ENCODE results near the gene FAM227B. TPM values are rescaled to one million over a fixed set of nuclear protein-coding genes. Genes with fewer than 3 reads are reported as not detected.

The FAM227B gene
- total and polyA plus RNA-seq, 3 donors from 2014 or later = 19.0 to 36.4 (median 28.3) TPM

- no peaks in the 10 kb centered on the region for H3K27me3 ChIP-seq
- H3K4me3 ChIP-seq = no peak overlapping the region
- H3K27ac ChIP-seq = no peak overlapping the region
- H3K9me3 ChIP-seq = no peaks in the 10 kb centered on the region
- intact Hi-C loops (cut with DNase I; ENCODE audit: low total_unique reads) = no loop called here
- 81 to 89% methylated on average over 3 of the region's 3 CpGs for WGBS, 2 donors
- TF ChIP-seq POLR2A (IDR thresholded peaks at IDR 0.05) (no peak), CTCF (IDR thresholded peaks at IDR 0.05) (no peak)
- no peaks in the 10 kb centered on the region for H3K4me1 ChIP-seq
- H3K36me3 ChIP-seq (ENCODE audit: low read depth, missing control alignments) = no peaks in the 10 kb centered on the region
- no peak for DNase-seq
Measured at GRCh38 chr15:49507261-49507660, 113.4 kb downstream of the FAM227B start.

- Histone ChIP-seq H3K27ac (no peak overlapping the region), H3K36me3 (ENCODE audit: low read depth, missing control alignments) (no peaks in the 10 kb centered on the region), H3K9me3 (no peaks in the 10 kb centered on the region), H3K27me3 (no peaks in the 10 kb centered on the region), H3K4me1 (no peaks in the 10 kb centered on the region), H3K4me3 (no peak overlapping the region)
- TF ChIP-seq POLR2A (IDR thresholded peaks at IDR 0.05) (no peak), CTCF (IDR thresholded peaks at IDR 0.05) (no peak)
- no peak for DNase-seq
- WGBS, 2 donors = 38 to 60% methylated on average over 1 of the region's 1 CpG
- intact Hi-C loops (cut with DNase I; ENCODE audit: low total_unique reads) = no loop called here
Measured at GRCh38 chr15:49506341-49506740, 114.3 kb downstream of the FAM227B start.

GRCh38 chr15:49501586-49501985 lies 119.0 kb downstream of the FAM227B start:
- no peaks in the 10 kb centered on the region for H3K9me3 ChIP-seq
- H3K36me3 ChIP-seq (ENCODE audit: low read depth, missing control alignments) = no peaks in the 10 kb centered on the region
- no peak overlapping the region for H3K27ac ChIP-seq
- no peak overlapping the region for H3K4me3 ChIP-seq
- DNase-seq = no peak
- TF ChIP-seq CTCF (IDR thresholded peaks at IDR 0.05) (no peak), POLR2A (IDR thresholded peaks at IDR 0.05) (no peak)
- 92 to 94% methylated on average over 1 of the region's 1 CpG for WGBS, 2 donors
- intact Hi-C loops (cut with DNase I; ENCODE audit: low total_unique reads) = no loop called here
- H3K27me3 ChIP-seq = no peaks in the 10 kb centered on the region
- no peaks in the 10 kb centered on the region for H3K4me1 ChIP-seq

GRCh38 chr15:49495993-49496753 lies 124.4 kb downstream of the FAM227B start:
- Histone ChIP-seq H3K27ac (no peak overlapping the region), H3K36me3 (ENCODE audit: low read depth, missing control alignments) (no peaks in the 10 kb centered on the region), H3K9me3 (no peaks in the 10 kb centered on the region), H3K4me1 (no peaks in the 10 kb centered on the region), H3K4me3 (no peak overlapping the region), H3K27me3 (no peaks in the 10 kb centered on the region)
- 76% methylated on average over 3 of the region's 3 CpGs for WGBS, 2 donors
- TF ChIP-seq POLR2A (IDR thresholded peaks at IDR 0.05) = no peak
- TF ChIP-seq CTCF (IDR thresholded peaks at IDR 0.05) = no peak
- intact Hi-C loops (cut with DNase I; ENCODE audit: low total_unique reads) = no loop called here
- DNase-seq = no peak

GRCh38 chr15:49494842-49495241 lies 125.8 kb downstream of the FAM227B start:
- Histone ChIP-seq H3K36me3 (ENCODE audit: low read depth, missing control alignments) (no peaks in the 10 kb centered on the region), H3K27me3 (no peaks in the 10 kb centered on the region), H3K9me3 (no peaks in the 10 kb centered on the region), H3K4me1 (no peaks in the 10 kb centered on the region), H3K4me3 (no peak overlapping the region), H3K27ac (no peak overlapping the region)
- no peak for DNase-seq
- intact Hi-C loops (cut with DNase I; ENCODE audit: low total_unique reads) = no loop called here
- TF ChIP-seq CTCF (IDR thresholded peaks at IDR 0.05) = no peak
- no peak for TF ChIP-seq POLR2A (IDR thresholded peaks at IDR 0.05)
- 87 to 88% methylated on average over 1 of the region's 1 CpG for WGBS, 2 donors

All from testis (tissue), 3 donors.